Measurements from ENCODE around the gene MED13.
"Not testable (repeated sequence)": the region's sequence is repeated elsewhere in the genome, so short reads cannot be mapped to it uniquely, and the experiment has no call there.

Gene MED13

GRCh38 chr17:61997664-61998063 is 67.4 kb downstream of the MED13 start:
- DNase-seq (ENCODE audit: low spot score), result no peak

GRCh38 chr17:61996916-61997605 is 68.0 kb downstream of the MED13 start:
- no peak for DNase-seq (ENCODE audit: low spot score)

- DNase-seq (ENCODE audit: low spot score), result no peak
These were observed 75.6 kb downstream of the MED13 start for GRCh38 chr17:61989509-61989908.

- DNase-seq (ENCODE audit: low spot score), result no peak
These were observed 78.2 kb downstream of the MED13 start for GRCh38 chr17:61986898-61987297.

- DNase-seq (ENCODE audit: low spot score), result no peak
These were observed 80.3 kb downstream of the MED13 start for GRCh38 chr17:61984821-61985220.

- DNase-seq (ENCODE audit: low spot score), result no peak
These were observed 83.8 kb downstream of the MED13 start for GRCh38 chr17:61981323-61981722.

GRCh38 chr17:61980535-61980934 is 84.5 kb downstream of the MED13 start:
- DNase-seq (ENCODE audit: low spot score), result no peak

- no peak for DNase-seq (ENCODE audit: low spot score)
These were observed 91.0 kb downstream of the MED13 start for GRCh38 chr17:61974115-61974514.

GRCh38 chr17:61972311-61972710 is 92.8 kb downstream of the MED13 start:
- no peak for DNase-seq (ENCODE audit: low spot score)

- no peak for DNase-seq (ENCODE audit: low spot score)
These were observed 95.0 kb downstream of the MED13 start for GRCh38 chr17:61970030-61970429.

- DNase-seq (ENCODE audit: low spot score), result no peak
These were observed 96.3 kb downstream of the MED13 start for GRCh38 chr17:61968757-61969156.

- no peak for DNase-seq (ENCODE audit: low spot score)
These were observed 97.3 kb downstream of the MED13 start for GRCh38 chr17:61967729-61968128.

- peak; percentile 72 for DNase-seq (ENCODE audit: low spot score)
These were observed 98.9 kb downstream of the MED13 start for GRCh38 chr17:61966191-61966590.

GRCh38 chr17:61955619-61956018 is 109.5 kb downstream of the MED13 start:
- no peak for DNase-seq (ENCODE audit: low spot score)

GRCh38 chr17:61947367-61948078 is 117.6 kb downstream of the MED13 start:
- DNase-seq (ENCODE audit: low spot score), result no peak

GRCh38 chr17:61946359-61946758 is 118.7 kb downstream of the MED13 start:
- DNase-seq (ENCODE audit: low spot score), result no peak

GRCh38 chr17:61943117-61943516 is 122.0 kb downstream of the MED13 start:
- no peak for DNase-seq (ENCODE audit: low spot score)

GRCh38 chr17:61942085-61942484 is 123.0 kb downstream of the MED13 start:
- DNase-seq (ENCODE audit: low spot score), result no peak

GRCh38 chr17:61928101-61928436 is 137.0 kb downstream of the MED13 start:
- no peak for DNase-seq (ENCODE audit: low spot score)

- DNase-seq (ENCODE audit: low spot score), result peak; percentile 94
These were observed 137.6 kb downstream of the MED13 start, which contains the start of gene INTS2 for GRCh38 chr17:61927208-61928100. TSS of gene INTS2 (minus strand) at chr17:61927982. CDS start at chr17:61926644, 1,338 bp downstream.

- no peak for DNase-seq (ENCODE audit: low spot score)
These were observed 138.3 kb downstream of the MED13 start for GRCh38 chr17:61926826-61927207.

- not testable (repeated sequence) for DNase-seq (ENCODE audit: low spot score)
These were observed 149.9 kb downstream of the MED13 start for GRCh38 chr17:61915162-61915561.

All from hematopoietic multipotent progenitor cell treated with erythropoietin and hydrocortisone succinate and interleukin-3 and kit ligand, for 17 days (in vitro differentiated cells).